HG03354 (cell line): ENCODE data around the gene FARP1.

Experiments used
- ATAC-seq: cut with Tn5 transposase; IDR thresholded peaks from one replicate; pipeline ENCODE4 v1.9.1; 2021; ENCODE audit warnings: mild to moderate bottlenecking; ENCODE audit not compliant: unreplicated experiment, poor library complexity, severe bottlenecking

FARP1 gene

GRCh38 chr13:98496479-98496791 is 353.5 kb downstream of the FARP1 start:
- no peak for ATAC-seq

- no peak for ATAC-seq
Observed at GRCh38 chr13:98496966-98497365, 354.1 kb downstream of the FARP1 start.

GRCh38 chr13:98500963-98501421 is 358.1 kb downstream of the FARP1 start:
- peak; percentile 75 for ATAC-seq

- no peak for ATAC-seq
Observed at GRCh38 chr13:98503175-98504028, 360.5 kb downstream of the FARP1 start.

GRCh38 chr13:98504029-98504351 is 361.1 kb downstream of the FARP1 start:
- no peak for ATAC-seq

- peak; percentile 35 for ATAC-seq
Observed at GRCh38 chr13:98504371-98504963, 361.6 kb downstream of the FARP1 start.
